HG03097 (cell line): ENCODE results near the gene BCL2L13.
A peak's percentile ranks its signal among the peaks of the same experiment; 100 is the strongest.

Source experiments
- ATAC-seq: cut with Tn5 transposase; IDR thresholded peaks from one replicate; pipeline ENCODE4 v1.9.1; 2021; ENCODE audit not compliant: unreplicated experiment, low FRiP score

Gene BCL2L13, protein sequence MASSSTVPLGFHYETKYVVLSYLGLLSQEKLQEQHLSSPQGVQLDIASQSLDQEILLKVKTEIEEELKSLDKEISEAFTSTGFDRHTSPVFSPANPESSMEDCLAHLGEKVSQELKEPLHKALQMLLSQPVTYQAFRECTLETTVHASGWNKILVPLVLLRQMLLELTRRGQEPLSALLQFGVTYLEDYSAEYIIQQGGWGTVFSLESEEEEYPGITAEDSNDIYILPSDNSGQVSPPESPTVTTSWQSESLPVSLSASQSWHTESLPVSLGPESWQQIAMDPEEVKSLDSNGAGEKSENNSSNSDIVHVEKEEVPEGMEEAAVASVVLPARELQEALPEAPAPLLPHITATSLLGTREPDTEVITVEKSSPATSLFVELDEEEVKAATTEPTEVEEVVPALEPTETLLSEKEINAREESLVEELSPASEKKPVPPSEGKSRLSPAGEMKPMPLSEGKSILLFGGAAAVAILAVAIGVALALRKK

DNA sequence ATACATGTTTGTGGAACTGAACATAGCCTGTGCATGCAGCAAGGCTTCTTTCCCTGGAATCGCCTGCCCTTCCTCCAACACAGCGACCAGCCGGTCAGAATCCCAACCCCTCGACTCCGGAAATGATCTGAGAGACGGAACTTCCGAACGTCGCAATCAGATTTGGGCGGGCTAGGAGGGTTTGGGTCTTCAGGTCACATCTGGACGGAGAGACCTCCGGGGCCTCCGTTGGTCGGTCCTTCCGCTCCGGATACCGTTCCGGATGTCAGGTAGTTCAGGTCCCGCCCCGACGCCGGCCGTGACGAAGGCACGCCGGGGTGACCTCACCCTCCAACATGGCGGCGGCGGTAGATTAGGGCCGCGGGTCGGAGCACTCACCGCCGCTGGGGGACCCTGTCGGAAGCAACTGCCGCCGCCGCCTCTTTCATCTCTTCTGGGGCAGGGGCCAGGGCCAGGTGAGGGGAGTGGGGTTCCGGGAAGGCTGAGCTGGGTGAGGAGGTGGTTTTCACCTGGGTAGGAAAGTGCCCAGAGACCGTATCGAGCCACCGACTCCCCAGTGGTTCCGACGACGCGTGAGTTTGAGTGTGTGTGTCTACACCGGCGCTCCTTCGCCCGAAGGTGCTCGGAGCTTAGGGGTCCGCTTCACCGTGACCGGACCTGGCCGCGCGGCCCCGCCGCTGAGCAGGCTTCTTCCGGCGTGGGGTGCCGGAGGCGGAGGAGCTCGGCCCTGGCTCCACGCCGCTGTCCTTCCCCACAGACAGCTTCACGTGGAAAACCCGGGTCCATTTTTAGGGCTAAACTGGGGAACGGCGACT lies at the start of gene BCL2L13:
BCL2L13 (plus strand) TSS at position 326 of the 815 bp plus-strand sequence. CDS start 16,955 bp downstream, outside the sequence.
- peak; percentile 87 for ATAC-seq

DNA sequence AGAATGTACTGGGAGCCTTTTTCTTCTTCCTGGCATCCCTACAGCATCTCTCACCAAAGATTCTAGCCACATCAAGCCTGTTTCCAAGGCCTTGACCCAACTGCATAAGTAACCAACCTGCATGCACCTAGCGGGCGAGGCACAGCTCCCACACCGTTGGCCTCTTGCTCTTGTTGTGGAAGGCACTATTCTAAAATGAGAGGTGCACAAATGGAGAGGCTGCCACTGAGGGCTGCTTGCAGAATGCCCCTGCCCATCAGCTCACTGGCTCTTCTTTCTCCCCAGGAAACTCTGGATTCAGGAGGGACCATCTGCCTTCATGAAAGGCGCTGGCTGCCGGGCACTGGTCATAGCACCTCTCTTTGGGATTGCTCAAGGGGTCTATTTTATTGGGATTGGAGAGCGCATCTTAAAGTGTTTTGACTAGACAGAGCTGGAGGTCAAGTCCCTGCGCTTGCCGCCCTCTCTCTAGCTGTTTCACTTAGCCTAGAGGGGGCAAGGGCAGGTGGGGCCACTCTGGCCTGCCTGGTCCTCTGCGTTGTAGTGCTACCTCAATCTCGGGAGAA lies 48.7 kb upstream of the BCL2L13 start:
- ATAC-seq, result no peak

DNA sequence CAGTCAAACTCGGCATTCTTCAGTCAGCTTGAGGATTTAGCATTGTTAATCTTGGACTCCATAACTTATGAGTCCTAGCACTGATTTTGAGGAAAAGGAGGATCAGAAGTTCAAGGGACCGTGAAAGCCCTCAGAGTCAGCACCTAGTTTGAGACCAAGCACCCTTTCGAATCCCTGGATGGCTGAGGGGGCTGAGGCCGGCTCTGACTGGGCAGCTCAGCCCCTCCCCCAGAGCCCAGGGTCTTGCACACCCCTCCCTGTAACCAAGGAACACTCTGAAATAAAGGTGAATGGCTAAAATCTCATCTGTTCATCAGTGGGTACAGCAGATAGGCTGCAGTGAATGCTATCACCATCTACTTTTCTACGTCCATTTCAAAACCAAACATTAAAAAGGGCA lies 48.0 kb upstream of the BCL2L13 start:
- ATAC-seq, result no peak

DNA sequence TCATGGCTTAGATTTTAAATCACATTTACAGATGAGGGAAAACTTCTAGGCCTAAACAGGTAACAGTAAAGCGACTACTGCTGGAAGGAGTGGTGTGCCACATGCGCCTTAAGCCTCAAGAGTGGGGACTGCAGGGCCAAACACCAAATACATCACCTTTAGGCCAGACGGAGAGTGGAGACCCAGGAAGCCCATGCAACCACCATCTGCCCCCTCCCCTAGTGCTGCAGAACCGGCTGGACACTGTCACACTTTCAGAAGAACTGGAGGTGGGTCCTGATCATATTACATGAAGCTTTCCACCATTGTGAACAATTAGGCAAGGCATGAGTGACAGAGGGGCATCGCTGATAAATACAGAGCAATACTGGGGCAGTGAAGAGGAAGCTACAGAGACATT lies 46.4 kb upstream of the BCL2L13 start:
- no peak for ATAC-seq

DNA sequence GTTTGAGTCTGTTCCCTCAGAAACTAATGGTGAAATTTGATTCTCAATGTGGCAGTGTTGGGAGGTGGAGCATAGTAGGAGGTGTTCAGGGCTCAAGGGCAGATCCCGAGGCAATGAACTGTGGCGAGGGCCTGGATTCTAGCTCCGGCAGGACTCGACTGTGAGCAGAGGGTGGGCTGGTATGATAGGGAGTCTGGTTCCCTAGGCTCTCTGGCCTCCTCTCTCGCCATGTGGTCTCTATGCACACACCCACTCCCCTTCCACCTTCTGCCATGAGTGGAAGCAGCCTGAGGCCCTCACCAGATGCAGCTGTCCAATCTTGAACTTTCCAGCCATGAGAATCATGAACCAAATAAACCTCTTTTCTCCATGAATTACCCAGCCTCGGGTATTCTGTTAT lies 42.3 kb upstream of the BCL2L13 start:
- ATAC-seq, result no peak

DNA sequence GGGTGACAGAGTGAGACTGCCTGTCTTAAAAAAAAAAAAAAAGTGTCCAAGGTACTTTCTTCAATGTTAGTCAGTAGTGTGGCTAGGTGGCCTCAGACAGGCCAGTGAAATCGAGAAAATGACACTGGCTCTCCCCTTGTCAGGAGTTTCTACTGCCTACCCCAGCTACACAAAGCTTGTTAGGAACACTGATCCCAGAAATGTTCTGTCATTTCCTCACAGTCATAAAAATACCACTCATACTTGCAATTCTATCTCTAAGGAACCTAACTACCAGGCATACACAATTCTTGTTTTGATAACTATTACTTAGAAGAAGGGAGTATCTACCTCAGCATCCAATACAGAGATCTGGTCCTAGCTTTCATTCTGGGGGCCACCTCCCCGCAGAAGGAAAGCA lies 41.3 kb upstream of the BCL2L13 start:
- ATAC-seq, result no peak

DNA sequence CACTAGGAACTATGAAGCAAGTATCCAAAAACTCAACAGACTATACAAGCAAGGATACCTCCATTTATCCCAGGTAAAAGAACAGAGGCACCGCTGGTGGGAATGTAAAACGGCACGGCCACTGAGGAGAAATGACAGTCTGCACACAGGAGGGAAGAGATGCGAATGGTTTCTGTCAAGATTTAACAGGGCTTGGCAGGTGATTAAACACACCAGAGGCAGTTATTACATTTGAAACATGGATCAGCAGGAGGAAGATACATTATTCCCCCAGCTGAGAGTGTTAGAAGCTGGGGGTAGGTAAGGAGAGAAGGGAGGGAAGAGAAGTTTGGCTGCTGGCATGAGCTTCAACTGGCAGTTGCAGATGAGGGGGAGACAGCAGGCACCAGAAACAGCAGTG lies 40.2 kb upstream of the BCL2L13 start:
- no peak for ATAC-seq

DNA sequence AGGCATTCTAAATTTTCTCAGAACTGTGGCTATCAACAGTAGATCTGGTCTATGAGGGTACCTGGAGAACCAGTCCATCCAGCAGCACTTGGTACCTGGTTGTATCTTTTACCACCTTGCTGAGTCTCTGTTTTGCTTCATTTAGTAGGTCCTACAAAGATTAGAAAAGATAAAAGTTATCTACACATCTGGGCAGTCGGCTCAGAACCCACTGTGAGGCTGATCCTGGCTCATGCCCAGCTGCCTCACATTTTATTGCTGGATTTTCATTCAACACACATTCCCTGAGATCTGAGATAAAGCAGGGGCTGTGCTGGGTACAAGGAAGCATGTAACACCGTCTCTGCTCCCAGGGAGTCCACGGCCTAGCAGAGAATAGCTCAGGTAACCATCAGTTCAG lies 37.5 kb upstream of the BCL2L13 start:
- ATAC-seq, result no peak

DNA sequence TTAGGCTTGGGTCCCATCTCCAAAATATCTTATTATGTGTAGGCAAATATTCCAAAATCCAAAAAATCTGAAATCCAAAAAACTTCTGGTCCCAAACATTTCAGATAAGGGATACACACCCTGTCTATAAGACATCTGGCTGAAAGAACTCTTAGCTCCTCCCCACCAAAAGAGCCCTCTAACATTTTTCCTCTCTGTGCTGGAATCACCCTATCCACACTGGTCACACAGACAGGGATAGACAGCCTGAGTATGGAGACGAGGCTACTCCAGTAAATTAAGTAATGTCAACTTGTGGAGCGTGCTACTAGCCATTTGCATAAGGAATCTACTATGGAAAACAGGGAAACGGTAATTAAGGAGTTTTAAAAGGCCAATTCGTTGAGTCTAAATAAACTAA lies 34.9 kb upstream of the BCL2L13 start:
- no peak for ATAC-seq

DNA sequence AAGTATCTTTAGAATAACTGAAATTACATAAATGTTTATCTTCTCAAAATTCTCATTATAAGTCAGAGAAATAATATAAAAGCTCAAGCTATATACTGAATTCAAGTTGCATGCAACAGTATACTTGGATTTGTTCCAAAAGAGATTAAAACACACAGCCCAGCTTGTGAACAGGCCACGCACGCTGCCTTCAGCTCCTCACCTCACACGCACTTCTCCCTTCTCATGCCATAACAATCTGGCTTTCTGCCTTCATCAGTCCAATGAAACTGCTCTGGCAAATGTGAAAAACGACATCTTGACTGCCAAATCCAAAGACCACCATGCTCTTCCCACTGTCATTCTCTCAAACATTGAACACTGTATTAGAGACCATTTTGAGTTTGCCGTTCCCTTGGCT lies 32.1 kb upstream of the BCL2L13 start:
- ATAC-seq, result no peak

DNA sequence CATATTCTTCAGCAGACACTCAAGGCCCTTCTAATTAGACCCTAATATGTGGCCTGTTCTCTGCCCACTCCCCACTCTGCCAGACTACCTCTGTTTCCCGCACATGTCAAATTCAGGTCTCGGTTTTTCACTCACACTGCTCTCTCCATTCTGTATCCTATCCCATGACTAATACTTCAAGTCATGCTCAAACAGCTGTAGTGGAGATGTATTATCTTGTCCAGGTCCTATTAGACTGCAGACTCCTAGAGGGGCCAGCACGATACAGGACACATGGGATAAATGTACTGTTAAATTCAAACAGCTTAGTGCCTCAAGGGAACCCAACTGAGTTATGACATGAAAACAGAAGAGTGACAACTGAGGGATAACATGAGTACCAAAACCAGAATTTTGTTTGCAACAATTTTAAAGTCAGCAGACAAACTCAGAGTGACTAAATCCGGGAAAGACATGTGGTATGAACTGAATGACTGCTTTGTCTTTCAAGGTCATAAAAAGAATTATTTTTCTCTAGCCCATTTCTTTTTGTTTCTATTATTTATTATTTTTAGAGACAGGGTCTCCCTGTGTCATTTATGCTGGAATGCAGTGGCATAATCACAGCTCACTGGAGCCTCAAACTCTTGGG lies 30.6 kb upstream of the BCL2L13 start:
- no peak for ATAC-seq

DNA sequence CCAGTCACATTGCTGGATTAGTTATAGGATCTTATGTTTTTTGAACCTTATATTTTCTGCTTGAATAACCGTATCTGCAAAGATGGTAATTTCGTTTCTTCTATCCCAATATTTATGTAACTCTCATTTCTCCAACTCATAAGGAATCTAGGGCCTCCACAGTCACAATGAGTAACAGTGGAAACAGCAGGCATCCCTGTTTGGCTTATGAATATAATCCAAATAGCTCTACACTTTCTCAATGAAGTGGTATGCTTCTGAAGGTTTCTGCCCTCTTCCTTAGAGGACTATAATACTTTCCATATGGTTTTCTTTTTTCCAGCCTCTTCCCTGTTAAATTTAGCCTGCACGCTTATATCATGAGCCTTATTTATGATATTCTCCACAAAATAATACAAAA lies 26.5 kb upstream of the BCL2L13 start:
- no peak for ATAC-seq

DNA sequence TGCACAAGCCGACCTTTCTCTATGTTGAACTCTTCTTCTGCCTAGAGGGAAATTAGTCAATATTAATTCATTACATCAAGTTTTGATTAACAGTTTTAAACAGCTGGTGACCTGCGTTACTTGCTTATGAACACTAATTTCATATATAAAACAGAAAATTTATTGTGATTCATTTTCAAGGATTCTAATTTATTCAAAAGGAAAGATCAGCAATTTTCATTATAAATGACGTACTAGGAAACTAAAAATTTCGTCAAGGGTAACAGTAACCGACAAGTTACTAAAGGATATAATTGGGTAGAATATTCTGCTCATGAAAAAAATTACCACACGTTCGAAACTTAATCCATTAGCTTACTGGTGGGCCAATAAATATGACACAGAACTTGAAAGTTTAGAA lies 25.3 kb upstream of the BCL2L13 start:
- ATAC-seq, result no peak

DNA sequence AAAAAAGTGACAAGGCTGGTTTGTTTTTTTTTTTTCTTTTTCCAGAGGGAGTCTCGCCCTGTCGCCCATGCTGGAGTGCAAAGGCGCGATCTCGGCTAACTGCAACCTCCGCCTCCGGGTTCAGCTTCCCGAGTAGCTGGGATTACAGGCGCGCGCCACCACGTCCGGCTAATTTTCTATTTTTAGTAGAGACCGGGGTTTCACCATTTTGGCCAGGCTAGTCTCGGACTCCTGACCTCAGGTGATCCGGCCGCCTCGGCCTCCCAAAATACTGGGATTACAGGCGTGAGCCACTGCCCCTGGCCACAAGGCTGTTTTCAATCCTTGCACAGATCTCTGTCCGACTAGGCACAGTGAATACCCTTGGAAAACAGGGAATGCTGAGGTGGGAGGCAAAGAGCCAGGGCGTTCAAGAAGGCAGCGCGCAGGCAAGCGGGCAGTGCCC lies 10.6 kb upstream of the BCL2L13 start:
- ATAC-seq, result no peak

DNA sequence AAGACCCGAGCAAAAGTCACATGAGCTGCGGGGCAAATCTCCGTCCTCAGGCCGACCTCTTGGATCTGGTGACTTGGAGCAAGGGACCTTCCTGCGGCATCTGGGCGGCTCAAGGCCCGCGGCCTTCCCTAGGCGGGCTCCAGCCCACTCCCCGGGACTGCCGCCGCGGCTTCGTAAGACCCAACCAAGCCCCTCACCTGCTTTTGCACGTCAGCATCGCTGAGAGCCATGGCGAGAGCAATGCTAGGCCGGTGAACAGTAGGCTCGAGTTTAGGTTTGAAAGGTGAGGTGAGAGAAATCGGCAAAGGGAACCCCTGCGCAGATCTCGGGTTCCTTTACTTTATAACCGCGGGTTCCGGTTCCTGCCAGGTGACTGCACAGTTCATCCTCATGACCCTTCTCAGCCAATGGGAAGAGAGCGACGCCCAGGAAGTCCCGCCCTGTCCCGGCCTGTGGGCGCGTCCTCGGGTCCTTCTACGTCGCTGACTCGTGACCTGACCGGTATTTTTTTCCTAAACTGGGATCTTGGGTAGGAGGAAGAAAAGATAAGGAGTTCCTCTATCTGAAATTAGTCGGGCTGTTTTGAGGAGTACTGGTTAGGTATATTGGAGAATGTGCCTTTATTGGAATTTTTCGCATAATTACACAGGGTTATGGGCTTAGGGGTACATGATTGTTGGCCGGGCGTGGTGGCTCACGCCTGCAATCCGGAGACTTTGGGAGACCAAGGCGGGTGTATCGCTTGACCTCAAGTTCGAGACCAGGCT lies 10.0 kb upstream of the BCL2L13 start, which contains the start of gene ATP6V1E1:
ATP6V1E1 (minus strand) TSS at position 344 of the 767 bp plus-strand sequence; CDS start at position 230, 114 bp downstream.
- ATAC-seq, result peak; percentile 92

DNA sequence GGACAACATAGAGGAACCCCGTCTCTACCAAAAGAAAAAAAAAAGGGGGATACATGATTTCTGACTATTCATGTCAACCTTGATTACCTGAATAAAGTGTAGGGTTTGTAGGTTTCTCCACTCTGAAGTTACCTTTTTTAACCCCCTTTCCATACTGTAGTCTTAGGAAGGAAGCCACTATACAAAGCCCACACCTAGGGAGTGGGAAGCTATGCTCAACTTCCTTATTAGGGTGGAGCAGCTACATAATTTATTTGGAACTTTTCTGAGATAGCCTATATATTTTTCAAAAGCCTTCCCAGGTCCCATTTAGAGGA lies 9.4 kb upstream of the BCL2L13 start:
- no peak for ATAC-seq

DNA sequence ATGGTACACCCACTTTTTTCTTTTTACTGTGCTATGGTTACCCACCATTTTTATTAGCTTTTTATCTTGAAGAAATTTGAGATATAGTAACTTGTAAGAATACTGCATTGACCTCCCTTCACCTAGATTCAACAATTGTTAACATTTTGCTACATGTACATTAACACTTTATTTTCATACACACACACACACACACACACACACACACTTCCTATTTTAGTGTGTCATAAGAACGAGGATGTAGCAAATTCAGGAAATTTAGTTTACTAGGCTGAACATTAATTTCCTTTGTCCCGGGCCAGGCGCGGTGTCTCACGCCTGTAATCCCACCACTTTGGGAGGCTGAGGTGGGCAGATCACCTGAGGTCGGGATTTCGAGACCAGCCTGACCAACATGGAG lies 8.9 kb upstream of the BCL2L13 start:
- no peak for ATAC-seq

DNA sequence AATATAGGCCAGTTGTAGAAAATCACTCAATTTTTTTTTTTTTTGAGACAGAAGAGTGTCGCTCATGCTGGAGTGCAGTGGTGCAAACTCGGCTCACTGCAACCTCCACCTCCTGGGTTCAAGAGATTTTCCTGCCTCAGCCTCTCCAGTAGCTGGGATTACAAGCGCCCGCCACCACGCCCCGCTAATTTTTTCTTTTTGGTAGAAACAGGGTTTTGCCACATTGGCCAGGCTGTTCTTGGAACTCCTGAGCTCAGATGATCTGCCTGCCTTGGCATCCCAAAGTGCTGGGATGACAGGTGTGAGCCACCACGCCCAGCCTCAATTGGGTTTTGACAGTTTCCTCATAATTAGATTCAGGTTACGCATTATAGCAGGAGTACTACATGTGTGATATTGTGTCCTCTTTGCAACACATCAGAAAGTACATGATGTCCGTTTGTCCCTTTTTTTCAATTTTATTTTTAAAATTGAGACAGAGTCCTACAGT lies 7.4 kb upstream of the BCL2L13 start:
- no peak for ATAC-seq

DNA sequence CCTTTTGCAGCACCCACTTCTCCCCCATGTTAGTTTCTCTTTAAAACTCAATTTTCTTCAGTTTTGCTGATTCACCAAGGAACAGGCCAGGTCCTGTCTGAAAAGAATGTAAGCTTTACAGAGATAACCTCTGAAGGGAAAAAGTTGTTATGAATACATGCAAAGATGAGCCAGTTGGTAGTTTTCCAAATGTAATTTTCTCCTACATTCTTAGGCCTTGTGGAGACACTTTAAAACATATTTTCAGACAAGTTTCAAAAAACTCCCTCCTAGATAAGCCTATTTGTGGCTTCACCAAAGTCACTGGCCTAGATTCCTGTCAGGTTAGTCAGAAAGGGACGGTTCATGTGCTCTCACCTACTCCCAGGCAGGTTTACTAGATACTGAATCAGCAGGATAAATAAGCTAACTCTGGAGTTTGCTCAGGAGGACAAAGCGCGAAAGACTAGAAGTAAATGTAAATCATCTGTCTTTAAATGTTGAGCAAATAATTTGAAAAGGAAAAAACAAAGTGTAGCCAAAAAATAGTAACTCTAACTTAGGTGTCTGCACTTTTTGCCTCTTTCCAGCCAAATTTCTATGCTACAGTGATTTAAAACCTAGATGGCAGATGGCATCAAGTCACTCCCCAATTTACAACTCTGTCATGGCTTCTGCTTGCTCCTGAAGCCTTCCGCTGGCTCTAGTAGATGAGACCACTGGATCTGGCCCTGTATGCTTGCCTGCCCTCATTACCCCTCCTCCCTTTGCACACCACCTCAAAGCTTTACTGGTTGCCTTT lies 5.2 kb upstream of the BCL2L13 start:
- ATAC-seq, result no peak
